HG03066 (cell line): Measurements from ENCODE around the gene TTYH1.

ENCODE experiments used
- ATAC-seq: cut with Tn5 transposase; IDR thresholded peaks from one replicate; pipeline ENCODE4 v1.9.1; 2021; ENCODE audit warnings: low read depth; ENCODE audit not compliant: unreplicated experiment

Gene TTYH1

GRCh38 chr19:54391589-54392061 is 23.6 kb upstream of the TTYH1 start:
- ATAC-seq: no peak

- ATAC-seq: no peak
These were observed 23.2 kb upstream of the TTYH1 start for GRCh38 chr19:54392105-54392504.

GRCh38 chr19:54393381-54393780 is 21.9 kb upstream of the TTYH1 start:
- no peak for ATAC-seq

GRCh38 chr19:54395685-54396084 is 19.6 kb upstream of the TTYH1 start:
- no peak for ATAC-seq

- ATAC-seq: no peak
These were observed 16.1 kb upstream of the TTYH1 start for GRCh38 chr19:54399189-54399588.

GRCh38 chr19:54400913-54401312 is 14.4 kb upstream of the TTYH1 start:
- no peak for ATAC-seq

- ATAC-seq: no peak
These were observed 12.2 kb upstream of the TTYH1 start for GRCh38 chr19:54403054-54403453.

GRCh38 chr19:54405628-54406027 is 9.6 kb upstream of the TTYH1 start:
- no peak for ATAC-seq

GRCh38 chr19:54407780-54408179 is 7.5 kb upstream of the TTYH1 start:
- ATAC-seq: no peak

- ATAC-seq: no peak
These were observed 6.7 kb upstream of the TTYH1 start for GRCh38 chr19:54408456-54409026.

GRCh38 chr19:54411033-54411432 is 4.2 kb upstream of the TTYH1 start:
- ATAC-seq: no peak

GRCh38 chr19:54412877-54413276 is 2.4 kb upstream of the TTYH1 start:
- ATAC-seq: no peak

GRCh38 chr19:54414156-54414555 is 1.1 kb upstream of the TTYH1 start:
- ATAC-seq: no peak

GRCh38 chr19:54415901-54416673 is 823 bp downstream of the TTYH1 start:
- ATAC-seq: no peak

- no peak for ATAC-seq
These were observed 1.6 kb downstream of the TTYH1 start for GRCh38 chr19:54416695-54417491.

- no peak for ATAC-seq
These were observed 3.0 kb downstream of the TTYH1 start for GRCh38 chr19:54418030-54418929.

GRCh38 chr19:54418930-54419800 is 3.9 kb downstream of the TTYH1 start:
- ATAC-seq: no peak

- no peak for ATAC-seq
These were observed 4.8 kb downstream of the TTYH1 start for GRCh38 chr19:54420068-54420382.

- no peak for ATAC-seq
These were observed 5.3 kb downstream of the TTYH1 start for GRCh38 chr19:54420383-54421168.
